Neuronal stem cell (in vitro differentiated cells): Measurements from ENCODE around the gene MACROD1.
A peak's percentile ranks its signal among the peaks of the same experiment; 100 is the strongest.

Source experiments
- DNase-seq: peaks from one replicate; pipeline ENCODE4 v3.0.0-alpha.2; 2013; ENCODE audit warnings: low spot score
- H2AFZ ChIP-seq: one replicate; pipeline ENCODE4 v1.6.1; 2013; ENCODE audit warnings: mild to moderate bottlenecking, low read length, inconsistent platforms
- H2AK5ac ChIP-seq: 2 replicates; pipeline ENCODE4 v1.6.1; 2013; ENCODE audit warnings: low read depth, mild to moderate bottlenecking, inconsistent platforms, low read length, moderate library complexity, mixed read lengths
- H2BK120ac ChIP-seq: 2 replicates; pipeline ENCODE4 v1.6.1; 2013; ENCODE audit warnings: low read depth, mild to moderate bottlenecking, inconsistent platforms, low read length, moderate library complexity, mixed read lengths
- H2BK12ac ChIP-seq: one replicate; pipeline ENCODE4 v1.6.1; 2013; ENCODE audit warnings: low read length, inconsistent platforms
- H2BK15ac ChIP-seq: 2 replicates; pipeline ENCODE4 v1.6.1; 2013; ENCODE audit warnings: mild to moderate bottlenecking, low read length, inconsistent platforms, mixed read lengths
- H2BK5ac ChIP-seq: one replicate; pipeline ENCODE4 v1.6.1; 2013; ENCODE audit warnings: inconsistent platforms, mild to moderate bottlenecking, low read length, moderate library complexity
- H3K14ac ChIP-seq: one replicate; pipeline ENCODE4 v1.6.1; 2013; ENCODE audit warnings: low read length, inconsistent platforms
- H3K18ac ChIP-seq: 2 replicates; pipeline ENCODE4 v1.6.1; 2013; ENCODE audit warnings: low read length, inconsistent platforms
- H3K23ac ChIP-seq: 2 replicates; pipeline ENCODE4 v1.6.1; 2013; ENCODE audit warnings: low read depth, mild to moderate bottlenecking, mixed read lengths, low read length, inconsistent platforms; ENCODE audit not compliant: poor library complexity
- H3K27ac ChIP-seq: replicated peaks from 3 replicates; pipeline ENCODE4 v1.5.1; 2013; ENCODE audit warnings: low read length, inconsistent platforms
- H3K27me3 ChIP-seq, 3 experiments: 2 replicates each; pipeline ENCODE4 v1.6.1; 2013; ENCODE audit warnings: low read length in 3 of 3, mild to moderate bottlenecking in 2 of 3, inconsistent platforms in 1 of 3, low read depth in 1 of 3, mixed read lengths in 1 of 3, moderate library complexity in 1 of 3; ENCODE audit not compliant: control insufficient read depth in 3 of 3, insufficient read depth in 3 of 3
- H3K36me3 ChIP-seq, 2 donors: replicated peaks in 1 of 2; 2 replicates each; pipeline ENCODE4 v1.6.1; 2013; ENCODE audit warnings: low read length in 2 of 2; ENCODE audit not compliant: control insufficient read depth in 2 of 2, insufficient read depth in 2 of 2
- H3K4ac ChIP-seq: 2 replicates; pipeline ENCODE4 v1.6.1; 2013; ENCODE audit warnings: inconsistent platforms, mild to moderate bottlenecking, low read length, moderate library complexity
- H3K4me1 ChIP-seq, 2 donors: 1 replicate in 1 of 2; 2 replicates in 1 of 2; pipeline ENCODE4 v1.6.1; 2013; ENCODE audit warnings: low read length in 2 of 2, low read depth in 1 of 2; ENCODE audit not compliant: control insufficient read depth in 2 of 2, insufficient read depth in 1 of 2
- H3K4me2 ChIP-seq: one replicate; pipeline ENCODE4 v1.6.1; 2013; ENCODE audit warnings: mild to moderate bottlenecking, low read length, inconsistent platforms; ENCODE audit not compliant: insufficient read depth, poor library complexity, severe bottlenecking
- H3K4me3 ChIP-seq, 2 donors: 2 replicates each; pipeline ENCODE4 v1.5.1; 2013; ENCODE audit warnings: low read length in 2 of 2, mild to moderate bottlenecking in 2 of 2, inconsistent platforms in 1 of 2, moderate library complexity in 1 of 2
- H3K79me1 ChIP-seq: one replicate; pipeline ENCODE4 v1.6.1; 2013; ENCODE audit warnings: low read depth, mild to moderate bottlenecking, inconsistent platforms, low read length, moderate library complexity
- H3K9ac ChIP-seq: one replicate; pipeline ENCODE4 v1.6.1; 2013; ENCODE audit warnings: mild to moderate bottlenecking, low read depth, low read length, inconsistent platforms; ENCODE audit not compliant: poor library complexity
- H3K9me3 ChIP-seq, 2 donors: replicated peaks in 1 of 2; 2 replicates each; pipeline versions ENCODE3 to v1.6.1; 2013; ENCODE audit warnings: low read length in 2 of 2, mild to moderate bottlenecking in 2 of 2, inconsistent platforms in 1 of 2, low read depth in 1 of 2, mixed read lengths in 1 of 2, moderate library complexity in 1 of 2; ENCODE audit not compliant: control insufficient read depth in 2 of 2, insufficient read depth in 1 of 2
- H4K8ac ChIP-seq: one replicate; pipeline ENCODE4 v1.6.1; 2013; ENCODE audit warnings: low read depth, mild to moderate bottlenecking, inconsistent platforms, low read length, moderate library complexity
- H4K91ac ChIP-seq: one replicate; pipeline ENCODE4 v1.6.1; 2013; ENCODE audit warnings: low read length, low read depth, mild to moderate bottlenecking, inconsistent platforms; ENCODE audit not compliant: poor library complexity
- WGBS, 2 donors: extraction: QIAGEN DNeasy Blood & Tissue Kit; methylation state at CpG; one replicate each; pipeline ENCODE4 v1.1.7; 2013; ENCODE audit warnings: missing lambda C conversion rate in 2 of 2, mixed read lengths in 1 of 2; ENCODE audit not compliant: insufficient read length in 2 of 2, insufficient replicate concordance in 1 of 2; ENCODE audit errors: extremely low coverage in 2 of 2; 5-methylcytosine and 5-hydroxymethylcytosine counted together

Gene MACROD1

GRCh38 chr11:64090806-64091516 is 75.0 kb downstream of the MACROD1 start:
- peaks cover 2% of the 10 kb centered on the region for H3K79me1 ChIP-seq
- no peak overlapping the region for H2BK12ac ChIP-seq
- H3K27ac ChIP-seq = no peak overlapping the region
- no peak overlapping the region for H2BK120ac ChIP-seq
- no peaks in the 10 kb centered on the region for H3K9me3 ChIP-seq
- DNase-seq = no peak
- H3K4me1 ChIP-seq = peaks cover 49 to 70% of the 10 kb centered on the region in 2 donors
- no peak overlapping the region for H2AFZ ChIP-seq
- peak overlapping the region; percentile 57 for H3K14ac ChIP-seq
- no peak overlapping the region for H3K4me2 ChIP-seq
- WGBS, 2 donors = no CpG with 5 or more reads among the region's 11 CpGs
- no peak overlapping the region for H3K23ac ChIP-seq
- no peak overlapping the region for H4K8ac ChIP-seq
- H3K4me3 ChIP-seq = no peak overlapping the region
- peaks cover 0 to 8% (median 0%) of the 10 kb centered on the region in 3 experiments for H3K27me3 ChIP-seq
- H2BK5ac ChIP-seq = peak overlapping the region; percentile 44
- H2BK15ac ChIP-seq = peak overlapping the region; percentile 97
- H3K18ac ChIP-seq = peak overlapping the region; percentile 74
- H3K36me3 ChIP-seq = no peaks in the 10 kb centered on the region
- no peak overlapping the region for H4K91ac ChIP-seq
- H3K4ac ChIP-seq = no peak overlapping the region
- H2AK5ac ChIP-seq = peak overlapping the region; percentile 98
- H3K9ac ChIP-seq = no peak overlapping the region

- Histone ChIP-seq H3K4me3 (no peak overlapping the region), H2BK12ac (peak overlapping the region; percentile 35), H2BK15ac (peak overlapping the region; percentile 53), H2AFZ (no peak overlapping the region), H3K18ac (peak overlapping the region; percentile 86), H3K27me3 (peaks cover 0 to 8% (median 0%) of the 10 kb centered on the region in 3 experiments), H3K23ac (no peak overlapping the region), H3K36me3 (no peaks in the 10 kb centered on the region), H3K79me1 (peaks cover 2% of the 10 kb centered on the region), H3K4me1 (peaks cover 42 to 63% of the 10 kb centered on the region in 2 donors), H4K8ac (no peak overlapping the region), H3K4me2 (peak overlapping the region; percentile 22), H2BK5ac (peak overlapping the region; percentile 44), H3K9me3 (no peaks in the 10 kb centered on the region), H3K9ac (no peak overlapping the region), H3K27ac (no peak overlapping the region), H3K14ac (peak overlapping the region; percentile 57), H3K4ac (no peak overlapping the region), H2AK5ac (peak overlapping the region; percentile 62), H2BK120ac (peak overlapping the region; percentile 14), H4K91ac (no peak overlapping the region)
- no peak for DNase-seq
- WGBS, 2 donors = no CpG with 5 or more reads among the region's 28 CpGs
Observed at GRCh38 chr11:64089915-64090805, 75.8 kb downstream of the MACROD1 start.

DNA sequence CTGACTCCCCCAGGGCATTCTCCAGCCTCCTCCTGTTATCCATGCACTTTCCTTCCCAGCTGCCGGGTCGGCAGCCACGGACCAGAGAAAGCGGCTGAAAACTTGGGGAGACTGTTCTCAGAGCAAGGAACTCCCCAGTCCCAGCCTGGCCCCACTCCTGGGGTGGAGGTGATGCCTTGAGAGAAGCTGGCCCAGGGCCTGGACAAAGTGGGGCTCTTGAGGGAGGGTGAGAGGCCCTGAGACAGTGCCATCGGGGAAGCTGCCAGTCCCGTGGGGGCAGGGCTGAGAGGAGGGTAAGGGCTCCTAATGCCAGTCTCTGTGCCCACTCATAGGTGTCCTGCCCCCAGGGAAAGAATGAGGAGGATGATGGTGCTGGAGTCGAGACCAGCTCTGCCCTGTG is 76.4 kb downstream of the MACROD1 start:
- Histone ChIP-seq H2BK120ac (peak overlapping the region; percentile 14), H2AFZ (no peak overlapping the region), H3K23ac (no peak overlapping the region), H3K36me3 (no peaks in the 10 kb centered on the region), H3K9me3 (no peaks in the 10 kb centered on the region), H2BK12ac (no peak overlapping the region), H3K4me2 (no peak overlapping the region), H4K91ac (no peak overlapping the region), H3K79me1 (peaks cover 2% of the 10 kb centered on the region), H2AK5ac (peak overlapping the region; percentile 91), H3K27ac (no peak overlapping the region), H2BK5ac (peak overlapping the region; percentile 44), H3K4me3 (no peak overlapping the region), H3K9ac (no peak overlapping the region), H4K8ac (no peak overlapping the region), H3K14ac (no peak overlapping the region), H2BK15ac (peak overlapping the region; percentile 53), H3K4ac (no peak overlapping the region), H3K27me3 (peaks cover 0 to 8% (median 0%) of the 10 kb centered on the region in 3 experiments), H3K4me1 (peaks cover 37 to 56% of the 10 kb centered on the region in 2 donors), H3K18ac (peak overlapping the region; percentile 49)
- DNase-seq = no peak
- WGBS, 2 donors = no CpG with 5 or more reads among the region's 7 CpGs

DNA sequence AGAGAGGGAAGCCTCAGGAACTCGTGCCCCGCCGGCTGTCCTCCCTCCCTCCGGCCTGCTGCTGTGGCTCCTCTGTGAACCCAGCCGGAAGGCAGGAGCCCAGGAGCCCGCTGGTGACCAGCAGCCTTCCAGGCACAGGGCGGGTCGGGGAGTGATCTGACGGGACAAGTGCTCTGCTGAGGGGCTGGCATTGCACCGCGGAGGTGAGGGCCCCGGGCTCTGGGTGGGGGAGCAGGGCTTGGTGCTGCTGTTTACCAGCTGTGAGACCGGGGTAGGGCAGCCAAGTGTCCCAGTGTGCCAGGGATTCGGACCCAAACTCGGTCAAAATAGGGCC is 76.9 kb downstream of the MACROD1 start:
- Histone ChIP-seq H3K9me3 (no peaks in the 10 kb centered on the region), H3K14ac (no peak overlapping the region), H3K27ac (no peak overlapping the region)

More for the DNA sequence above, 76.9 kb downstream of the MACROD1 start:
- Histone ChIP-seq H2AFZ (no peak overlapping the region), H4K8ac (no peak overlapping the region), H3K4me2 (no peak overlapping the region), H2AK5ac (peak overlapping the region; percentile 91), H3K27me3 (peaks cover 0 to 8% (median 0%) of the 10 kb centered on the region in 3 experiments), H3K4ac (no peak overlapping the region), H4K91ac (no peak overlapping the region), H3K18ac (peak overlapping the region; percentile 72), H3K36me3 (no peaks in the 10 kb centered on the region), H3K4me3 (no peak overlapping the region), H2BK120ac (peak overlapping the region; percentile 14), H3K23ac (peak overlapping the region; percentile 40), H2BK12ac (no peak overlapping the region), H3K9ac (no peak overlapping the region), H3K79me1 (peaks cover 2% of the 10 kb centered on the region), H3K4me1 (peaks cover 39 to 54% of the 10 kb centered on the region in 2 donors), H2BK5ac (no peak overlapping the region), H2BK15ac (peak overlapping the region; percentile 84)
- DNase-seq = no peak
- WGBS, 2 donors = no CpG with 5 or more reads among the region's 15 CpGs
